Lung (tissue), 12 donors: ENCODE measurements around the gene BBX. TPM values are rescaled to one million over a fixed set of nuclear protein-coding genes. Genes with fewer than 3 reads are reported as not detected.

ENCODE experiments used
- ATAC-seq: fragments of 200-7000 bp; cut with Tn5 transposase; one replicate; pipeline ENCODE4 v1.9.1; 2020; ENCODE audit warnings: moderate number of reproducible peaks; ENCODE audit not compliant: insufficient read depth, low FRiP score
- DNase-seq, 3 donors: peaks; one replicate each; pipeline ENCODE4 v3.0.0-alpha.2; 2013 to 2017
- H3K27ac ChIP-seq, 2 donors: one replicate each; pipeline ENCODE4 v1.5.1; 2013; ENCODE audit warnings: mild to moderate bottlenecking in 2 of 2, moderate library complexity in 2 of 2, control low read depth in 1 of 2, inconsistent platforms in 1 of 2, low read depth in 1 of 2, low read length in 1 of 2
- H3K27me3 ChIP-seq, 3 donors: one replicate each; pipeline ENCODE4 v1.5.1; 2013; ENCODE audit warnings: low read length in 2 of 3; ENCODE audit not compliant: control insufficient read depth in 3 of 3, insufficient read depth in 3 of 3
- H3K36me3 ChIP-seq, 4 donors: one replicate each; pipeline ENCODE4 v1.5.1; 2013; ENCODE audit warnings: low read length in 4 of 4, mild to moderate bottlenecking in 1 of 4, moderate library complexity in 1 of 4; ENCODE audit not compliant: control insufficient read depth in 4 of 4, insufficient read depth in 4 of 4
- H3K4me1 ChIP-seq, 5 donors: one replicate each; pipeline ENCODE4 v1.5.1; 2013; ENCODE audit warnings: low read length in 5 of 5, mild to moderate bottlenecking in 2 of 5, moderate library complexity in 1 of 5; ENCODE audit not compliant: control insufficient read depth in 5 of 5, insufficient read depth in 5 of 5
- H3K4me3 ChIP-seq: one replicate; pipeline ENCODE4 v1.5.1; 2013; ENCODE audit warnings: mild to moderate bottlenecking, control low read depth, moderate library complexity
- H3K9ac ChIP-seq, 2 donors: one replicate each; pipeline ENCODE4 v1.5.1; 2013; ENCODE audit warnings: low read length in 2 of 2, control low read depth in 1 of 2; ENCODE audit not compliant: insufficient read depth in 1 of 2
- H3K9me3 ChIP-seq, 4 donors: one replicate each; pipeline ENCODE4 v1.5.1; 2013; ENCODE audit warnings: low read length in 3 of 4, mild to moderate bottlenecking in 1 of 4, moderate library complexity in 1 of 4; ENCODE audit not compliant: control insufficient read depth in 4 of 4, insufficient read depth in 3 of 4
- CTCF ChIP-seq: IDR thresholded peaks from 2 replicates; pipeline ENCODE4 v1.5.1; 2012; ENCODE audit warnings: mild to moderate bottlenecking; ENCODE audit errors: control extremely low read depth, extremely low read depth
- WGBS, 2 donors: extraction: QIAGEN DNeasy Blood & Tissue Kit; methylation state at CpG; one replicate each; pipeline ENCODE4 v1.1.7; 2013; 5-methylcytosine and 5-hydroxymethylcytosine counted together
- polyA plus RNA-seq, 2 donors: library from polyadenylated mRNA; stranded (reverse); fragments of 200-250 nt; gene quantifications; one replicate each; pipeline ENCODE4 v1.2.1, GENCODE V29; 2013
- total RNA-seq, 2 donors: library from RNA; depleted of rRNA in 1 of 2; stranded (reverse); fragments of >200 nt in 1 of 2; gene quantifications; one replicate each; pipeline ENCODE4 v1.2.1, GENCODE V29; 2014 to 2021
- donor health status: control.
- donor health status: control.
- donor health status: Bipolar disorder and iron deficiency.
- donor health status: healthy.
- donor health status: DM: yes; HTN: yes; CAD: no.

Gene BBX
- total and polyA plus RNA-seq, 4 donors: 6.3 to 93.3 (median 25.1) TPM

GRCh38 chr3:107599772-107600145 lies 77.0 kb downstream of the BBX start:
- Histone ChIP-seq H3K36me3 (peaks cover 0 to 5% (median 1%) of the 10 kb centered on the region in 4 donors), H3K27me3 (no peaks in the 10 kb centered on the region), H3K4me1 (peaks cover 2 to 23% (median 5%) of the 10 kb centered on the region in 5 donors), H3K4me3 (no peak overlapping the region), H3K9me3 (no peaks in the 10 kb centered on the region), H3K9ac (peak overlapping the region; percentile 31 to 78), H3K27ac (peak overlapping the region; percentile 77 to 85)
- ATAC-seq: no peak
- 8 to 11% methylated on average over 3 of the region's 3 CpGs for WGBS, 2 donors
- DNase-seq: no peak
- TF ChIP-seq CTCF: no peak

- Histone ChIP-seq H3K9me3 (no peaks in the 10 kb centered on the region), H3K4me1 (peaks cover 2 to 24% (median 5%) of the 10 kb centered on the region in 5 donors), H3K36me3 (peaks cover 0 to 5% (median 1%) of the 10 kb centered on the region in 4 donors), H3K9ac (no peak overlapping the region), H3K27me3 (no peaks in the 10 kb centered on the region), H3K4me3 (no peak overlapping the region), H3K27ac (no peak overlapping the region)
- DNase-seq: no peak
- ATAC-seq: no peak
- no peak for TF ChIP-seq CTCF
- WGBS, 2 donors: 76 to 88% methylated on average over 1 of the region's 1 CpG
Measured at GRCh38 chr3:107600780-107601179, 78.0 kb downstream of the BBX start.

- no peak for ATAC-seq
- WGBS, 2 donors: 81 to 94% methylated on average over 7 of the region's 7 CpGs
- H3K27ac ChIP-seq: peak overlapping the region in 1 of 2 donors; percentile 53
Measured at GRCh38 chr3:107604057-107604822, 81.5 kb downstream of the BBX start.

More at GRCh38 chr3:107604057-107604822, 81.5 kb downstream of the BBX start:
- DNase-seq: peak in 2 of 3 donors; percentile 37 to 74
- no peak for TF ChIP-seq CTCF
- peaks cover 0 to 16% (median 5%) of the 10 kb centered on the region in 5 donors for H3K4me1 ChIP-seq
- H3K4me3 ChIP-seq: no peak overlapping the region
- H3K9ac ChIP-seq: no peak overlapping the region
- peaks cover 0 to 2% (median 0%) of the 10 kb centered on the region in 4 donors for H3K9me3 ChIP-seq
- peaks cover 0 to 5% (median 2%) of the 10 kb centered on the region in 4 donors for H3K36me3 ChIP-seq
- no peaks in the 10 kb centered on the region for H3K27me3 ChIP-seq
